ENCODE results near the gene GRIP1. TPM values are rescaled to one million over a fixed set of nuclear protein-coding genes. Genes with fewer than 3 reads are reported as not detected.

GRIP1 gene
- total RNA-seq, 1 donor from 2014 or later: 7.7 TPM

DNA sequence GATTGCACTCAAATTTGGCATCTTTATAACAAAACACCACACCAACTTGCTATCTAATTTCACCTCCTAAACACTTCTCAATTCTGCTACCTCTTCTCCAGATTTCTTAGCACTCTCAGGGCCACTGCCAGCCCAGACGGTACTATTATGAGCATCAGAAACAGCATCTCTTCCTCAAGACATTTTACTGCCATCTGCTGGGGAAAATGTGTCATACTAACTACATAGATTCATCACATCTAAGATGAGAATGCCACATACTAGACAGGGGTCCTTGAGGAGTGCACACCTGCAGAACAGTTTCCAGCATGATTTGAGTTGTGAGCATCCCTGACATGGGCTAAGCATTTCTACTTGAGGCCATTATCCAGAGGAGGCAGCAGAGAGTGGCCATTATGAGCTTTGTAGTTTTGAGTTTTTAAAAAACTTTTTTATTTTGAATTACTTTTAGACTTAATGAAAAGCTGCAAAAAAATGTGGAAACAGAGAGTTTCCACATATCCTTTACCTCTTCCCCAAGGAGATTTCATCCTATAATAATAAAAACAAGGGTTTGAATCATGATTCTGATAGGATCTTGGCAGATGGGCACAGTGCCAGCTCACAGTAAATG is 15.1 kb upstream of the GRIP1 start:
- ATAC-seq: peak; percentile 63
- no peak for DNase-seq
- intact Hi-C loops (cut with micrococcal nuclease): loop anchor here (5.0 kb wide), 1 partner anchor 168 kb away; no protein-coding TSS in a partner anchor

DNA sequence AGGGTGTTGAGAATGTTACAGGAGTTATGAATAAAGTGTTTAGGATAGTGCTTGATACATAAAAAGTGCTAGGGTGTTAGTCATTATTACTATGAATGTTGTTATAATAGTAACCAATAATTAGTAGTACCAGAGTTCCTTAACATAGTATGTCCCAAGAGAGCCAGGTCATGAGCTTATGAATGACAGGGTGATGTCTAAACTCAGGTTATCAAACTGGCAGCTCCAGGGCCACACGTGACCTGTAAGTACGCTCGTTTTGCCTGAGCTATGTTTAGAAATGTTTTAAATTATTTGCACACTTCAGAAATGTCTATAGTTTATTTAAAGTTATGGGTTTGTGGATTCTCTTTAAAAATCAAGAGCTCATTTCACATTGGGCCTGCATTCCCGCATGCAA is 14.1 kb upstream of the GRIP1 start:
- ATAC-seq (peak; percentile 55), DNase-seq (no peak)
- intact Hi-C loops (cut with micrococcal nuclease): loop anchor here (5.0 kb wide), 1 partner anchor 169 kb away; no protein-coding TSS in a partner anchor

DNA sequence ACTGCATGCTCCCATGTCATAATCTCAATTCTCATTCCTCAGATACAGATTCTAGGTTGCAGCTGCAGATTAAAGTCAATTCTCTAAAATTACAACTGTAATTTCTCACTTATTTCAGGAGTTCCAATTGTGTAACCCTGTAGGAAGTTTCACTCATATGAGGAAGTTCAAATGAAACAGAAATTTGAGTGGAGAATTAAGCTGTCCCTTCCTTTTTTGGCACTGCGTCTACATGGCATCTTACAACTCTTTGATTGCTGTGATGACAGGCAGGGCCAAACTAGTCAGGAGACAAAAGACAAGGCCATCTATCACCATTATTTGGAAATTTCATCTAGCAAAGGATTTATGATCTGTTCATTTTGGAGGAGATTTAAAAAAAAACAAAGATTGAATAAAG is 13.3 kb upstream of the GRIP1 start:
- intact Hi-C loops (cut with micrococcal nuclease): loop anchor here (5.0 kb wide), 1 partner anchor 170 kb away; no protein-coding TSS in a partner anchor
- ATAC-seq (no peak), DNase-seq (no peak)

DNA sequence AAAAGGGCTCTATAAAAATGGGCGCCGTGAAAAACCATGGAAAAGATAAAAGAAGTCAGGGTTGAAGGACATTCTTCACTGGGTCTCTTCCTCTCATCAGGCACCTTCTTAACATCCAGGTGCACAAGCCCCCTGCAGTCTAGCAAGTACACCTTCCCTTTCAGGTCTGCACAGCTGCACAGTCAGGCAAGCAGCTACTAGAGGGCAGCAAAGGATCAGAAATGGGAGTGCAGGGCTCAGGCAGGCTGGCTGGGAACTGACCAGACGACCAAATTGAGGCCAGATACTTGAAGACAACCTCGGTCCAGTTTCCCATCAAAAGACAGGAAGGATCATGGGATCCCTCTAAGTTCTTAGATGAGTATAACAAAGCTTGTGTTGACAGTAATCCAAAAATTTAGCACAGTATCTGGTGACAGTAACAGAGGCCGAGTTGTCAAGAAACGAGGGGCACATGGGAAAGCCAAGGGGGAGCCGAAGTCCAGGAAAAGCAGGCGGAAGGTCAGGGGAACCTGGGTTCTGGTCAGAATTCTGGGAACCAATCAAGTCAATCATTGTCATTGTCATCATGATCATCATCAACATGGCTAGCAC is 10.1 kb upstream of the GRIP1 start:
- ATAC-seq (peak; percentile 71), DNase-seq (no peak)
- intact Hi-C loops (cut with micrococcal nuclease): no loop called here

DNA sequence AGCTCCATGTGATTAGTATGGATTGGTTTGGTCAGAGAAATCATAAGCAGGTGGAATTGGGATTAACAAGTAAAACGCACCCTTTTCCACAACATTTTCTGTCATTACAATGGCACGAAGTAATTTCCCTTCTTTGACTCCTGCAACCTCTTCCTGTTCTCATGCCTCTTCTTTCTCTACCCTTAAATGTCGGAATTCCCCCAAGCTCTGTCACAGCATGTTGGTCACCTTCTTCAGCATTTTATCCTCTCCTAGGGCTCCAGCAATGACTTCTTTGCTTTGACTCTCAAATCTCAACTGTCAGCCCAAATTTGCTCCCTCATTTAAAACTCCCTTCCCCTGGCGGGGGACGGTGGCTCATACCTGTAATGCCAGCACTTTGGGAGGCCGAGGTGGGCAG is 5.3 kb upstream of the GRIP1 start:
- intact Hi-C loops (cut with micrococcal nuclease): no loop called here
- DNase-seq (no peak), ATAC-seq (no peak)

DNA sequence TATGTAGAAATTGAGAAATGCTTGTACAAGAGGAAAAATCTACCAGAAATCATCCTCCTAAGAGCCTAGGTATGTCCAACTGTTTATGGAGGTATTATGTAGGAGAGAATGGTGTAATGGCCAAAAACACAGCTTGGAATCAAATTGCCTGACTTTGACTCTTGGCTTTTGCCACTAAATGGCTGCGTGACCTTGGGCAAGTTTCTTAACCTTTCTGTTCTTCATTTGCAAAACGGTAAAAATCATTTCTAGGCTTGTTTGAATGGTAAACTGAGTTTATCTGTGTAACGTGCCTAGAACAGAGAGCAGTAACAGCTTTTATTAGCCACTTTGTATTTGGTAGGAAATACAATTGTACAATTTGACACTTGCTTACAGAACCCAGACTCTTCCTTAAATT is 4.9 kb upstream of the GRIP1 start:
- DNase-seq (no peak), ATAC-seq (no peak)
- intact Hi-C loops (cut with micrococcal nuclease): no loop called here

DNA sequence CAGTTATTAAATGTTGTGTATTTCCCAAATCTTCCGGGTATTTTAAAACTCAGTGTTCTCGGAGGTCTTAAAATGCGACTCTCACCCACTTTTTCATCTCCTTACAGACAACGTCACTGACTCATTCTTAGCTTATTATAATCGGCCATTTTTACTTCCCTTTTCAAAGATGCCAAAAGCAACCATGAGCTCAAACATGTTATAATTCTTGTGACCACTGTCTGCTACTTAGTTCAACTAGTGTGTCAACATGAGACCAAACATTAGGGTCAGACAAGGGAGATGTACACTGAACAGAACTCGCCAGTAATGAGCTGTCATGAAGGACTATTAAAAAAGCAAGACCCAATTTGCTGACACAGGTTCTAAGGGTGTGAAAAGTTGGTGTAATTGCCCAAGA is 4.2 kb upstream of the GRIP1 start:
- intact Hi-C loops (cut with micrococcal nuclease): no loop called here

DNA sequence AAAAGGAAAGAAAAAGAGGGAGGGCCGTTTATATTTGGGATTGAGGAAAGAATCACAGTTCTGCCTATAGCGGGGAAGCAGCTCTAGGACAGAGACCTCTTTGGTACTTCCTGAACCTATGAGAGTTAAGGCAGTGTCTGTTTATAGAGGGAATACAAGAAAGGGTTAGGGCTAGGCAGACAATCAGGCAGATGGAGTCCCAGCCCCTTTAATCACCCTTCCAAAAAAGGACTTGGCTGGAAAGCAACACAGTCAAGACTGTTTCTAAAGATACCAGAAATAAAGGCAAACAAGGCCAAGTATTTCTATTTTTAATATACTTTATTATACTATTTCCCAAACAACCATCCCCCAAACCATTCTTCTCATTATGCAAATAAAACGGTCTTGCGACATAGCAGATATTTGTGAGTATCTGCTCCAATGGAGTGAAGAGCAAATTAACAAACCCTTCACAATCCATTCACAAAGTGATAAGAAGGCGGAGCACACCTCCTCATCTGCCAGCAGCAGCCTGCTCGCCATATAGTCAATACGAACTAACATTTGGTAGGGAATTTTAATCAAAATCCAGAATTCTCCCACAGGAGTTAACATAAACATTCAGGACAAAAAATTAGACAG is 697 bp upstream of the GRIP1 start:
- DNase-seq (no peak), ATAC-seq (no peak)
- intact Hi-C loops (cut with micrococcal nuclease): no loop called here

More for the DNA sequence above, 4.2 kb upstream of the GRIP1 start:
- DNase-seq (no peak), ATAC-seq (no peak)

DNA sequence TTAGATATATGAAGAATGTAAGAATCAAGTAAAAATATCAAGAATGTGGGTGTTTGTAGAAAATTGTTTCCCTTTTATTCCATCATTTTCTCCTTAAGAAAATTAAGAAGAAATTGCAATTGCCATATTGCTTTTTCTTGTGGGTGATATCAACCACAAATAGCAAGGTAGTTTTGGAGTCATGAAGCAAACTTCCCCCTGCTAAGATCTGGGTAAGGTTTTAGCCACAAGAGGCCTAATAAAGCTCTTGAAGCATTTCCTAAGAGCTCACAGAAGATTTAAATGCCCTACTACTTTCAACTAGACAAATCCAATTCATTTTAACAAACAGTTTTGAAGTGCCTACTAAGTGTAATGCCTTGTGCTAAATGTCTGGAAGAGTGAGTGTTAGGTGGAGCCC is 2.6 kb downstream of the GRIP1 start:
- DNase-seq (no peak), ATAC-seq (no peak)
- intact Hi-C loops (cut with micrococcal nuclease): no loop called here

DNA sequence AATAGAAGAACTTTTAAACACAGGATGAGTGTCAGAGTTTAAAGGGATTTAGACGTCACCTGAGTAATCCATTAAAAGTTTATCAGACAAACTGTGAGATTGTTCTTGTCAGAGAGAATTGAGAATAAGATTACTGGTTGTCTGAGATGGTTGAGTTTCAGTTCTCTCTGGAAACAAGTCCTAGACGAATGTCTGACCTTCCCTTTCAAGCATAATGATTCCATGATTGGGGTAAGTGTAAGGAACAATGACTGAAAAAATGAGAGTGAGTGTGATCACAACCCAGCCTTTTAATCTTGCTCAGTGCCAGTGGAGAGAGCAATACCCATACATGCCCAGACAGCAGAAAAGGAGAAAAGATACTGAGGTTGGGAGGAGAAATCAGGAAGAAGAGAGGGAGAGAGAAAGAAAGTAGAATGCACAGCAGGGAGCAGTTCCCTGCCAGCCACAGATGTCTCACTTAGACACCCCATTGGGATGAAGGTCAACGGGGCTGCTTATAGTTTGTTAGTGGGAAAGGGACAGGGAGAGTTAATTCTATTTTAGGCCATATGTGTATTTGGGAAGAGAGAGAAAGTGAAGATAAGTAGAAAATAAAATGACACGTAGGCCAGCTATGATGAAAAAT is 4.3 kb downstream of the GRIP1 start:
- ATAC-seq: no peak
- intact Hi-C loops (cut with micrococcal nuclease): no loop called here
- no peak for DNase-seq

DNA sequence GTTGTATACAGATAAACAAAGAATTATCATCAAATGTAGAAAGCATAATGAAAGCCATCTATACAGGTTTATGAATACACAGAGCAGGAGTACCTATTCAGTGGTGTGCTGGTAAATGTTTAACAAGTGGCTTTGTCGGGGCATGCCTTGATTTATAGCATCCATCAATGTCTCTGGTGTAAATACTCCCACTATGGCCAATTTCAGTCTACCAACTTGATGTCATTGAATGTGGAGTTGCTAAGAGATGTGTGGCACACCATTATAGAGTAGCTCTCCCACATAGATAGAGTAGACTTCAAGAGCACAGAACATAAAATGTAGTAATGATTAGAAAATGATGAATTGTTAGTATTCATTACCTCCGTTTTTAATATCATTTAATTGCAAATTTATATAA is 9.3 kb downstream of the GRIP1 start:
- DNase-seq: no peak
- no peak for ATAC-seq
- intact Hi-C loops (cut with micrococcal nuclease): no loop called here

DNA sequence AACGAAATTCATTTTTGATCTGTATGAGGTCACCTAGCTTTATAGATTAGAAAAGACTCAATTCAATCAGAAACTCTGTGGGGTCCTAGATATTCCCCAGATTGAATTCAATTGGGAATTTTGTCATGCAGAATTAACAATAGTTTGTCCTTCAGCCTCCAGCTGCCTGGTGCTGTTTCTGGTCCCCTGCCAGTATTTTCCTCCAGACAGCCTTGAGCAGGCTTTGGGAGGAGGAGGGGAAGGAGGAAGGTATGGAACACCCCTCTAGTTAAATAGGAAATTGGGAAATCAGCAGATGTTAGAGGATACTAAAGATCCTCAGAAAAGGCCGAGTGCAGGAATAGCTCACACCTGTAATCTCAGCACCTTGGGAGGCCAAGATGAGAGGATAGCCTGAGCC is 10.6 kb downstream of the GRIP1 start:
- ATAC-seq: no peak
- intact Hi-C loops (cut with micrococcal nuclease): no loop called here
- no peak for DNase-seq

DNA sequence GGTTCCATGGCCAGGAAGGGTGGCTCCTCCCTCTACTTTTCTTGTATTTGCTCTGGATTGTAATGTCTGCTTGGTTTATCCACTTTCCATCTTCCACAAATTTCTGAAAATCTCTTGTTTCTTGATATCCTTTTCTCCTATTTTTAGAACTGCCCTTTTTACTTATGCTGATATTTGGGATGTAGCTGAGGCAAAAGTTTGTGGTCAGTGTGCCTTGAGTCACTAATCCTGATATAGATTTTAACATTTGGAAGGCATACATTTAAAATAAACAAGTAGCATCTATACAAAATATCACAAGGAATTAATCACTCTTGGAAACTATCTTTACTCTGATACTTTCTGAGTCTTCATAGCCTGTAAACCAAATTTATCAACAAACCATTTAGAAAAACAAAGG is 11.0 kb downstream of the GRIP1 start:
- intact Hi-C loops (cut with micrococcal nuclease): no loop called here
- ATAC-seq (no peak), DNase-seq (no peak)

DNA sequence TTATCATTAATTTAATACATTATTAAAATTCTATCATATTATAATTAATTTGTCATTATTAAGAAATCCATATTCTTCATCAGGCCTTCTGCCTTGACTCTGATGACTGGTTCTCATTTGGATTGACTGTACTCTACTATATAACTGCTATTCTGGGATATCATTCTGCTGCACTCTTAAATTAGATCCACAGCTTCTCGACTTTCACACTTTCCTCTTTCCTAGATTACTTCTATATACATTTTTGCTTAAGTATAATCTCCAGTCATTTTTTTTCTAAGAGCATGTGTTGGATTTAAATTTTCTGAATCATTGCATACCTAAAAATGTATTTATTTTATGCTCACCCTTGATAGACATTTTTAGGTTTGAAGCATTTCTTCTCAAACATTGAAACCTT is 12.4 kb downstream of the GRIP1 start:
- ATAC-seq (no peak), DNase-seq (no peak)
- intact Hi-C loops (cut with micrococcal nuclease): no loop called here

DNA sequence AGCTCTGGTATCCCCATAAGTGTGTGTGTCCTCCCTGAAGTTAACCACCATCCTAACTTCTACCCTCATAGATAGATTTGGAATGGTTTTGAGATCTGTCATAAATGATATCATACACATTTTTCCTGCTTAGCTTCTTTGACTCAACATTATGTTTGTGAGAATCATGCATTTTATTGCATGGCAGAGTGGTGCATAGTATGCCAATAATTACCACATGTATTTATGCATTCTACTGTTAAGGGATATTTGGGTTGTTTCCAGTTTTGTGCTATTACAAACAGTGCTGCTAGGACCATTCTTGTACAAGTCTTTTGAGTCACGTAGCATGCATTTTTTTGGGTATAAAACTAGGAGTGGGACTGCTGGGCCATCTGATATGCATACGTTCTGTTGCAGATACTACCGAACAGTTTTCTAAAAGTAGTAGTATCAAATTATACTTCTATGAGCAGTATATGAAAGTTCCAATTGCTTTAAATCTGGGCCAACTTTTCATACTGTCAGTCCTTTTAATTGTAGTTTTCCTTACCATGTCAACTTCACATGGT is 13.4 kb downstream of the GRIP1 start:
- ATAC-seq (no peak), DNase-seq (no peak)
- intact Hi-C loops (cut with micrococcal nuclease): no loop called here

DNA sequence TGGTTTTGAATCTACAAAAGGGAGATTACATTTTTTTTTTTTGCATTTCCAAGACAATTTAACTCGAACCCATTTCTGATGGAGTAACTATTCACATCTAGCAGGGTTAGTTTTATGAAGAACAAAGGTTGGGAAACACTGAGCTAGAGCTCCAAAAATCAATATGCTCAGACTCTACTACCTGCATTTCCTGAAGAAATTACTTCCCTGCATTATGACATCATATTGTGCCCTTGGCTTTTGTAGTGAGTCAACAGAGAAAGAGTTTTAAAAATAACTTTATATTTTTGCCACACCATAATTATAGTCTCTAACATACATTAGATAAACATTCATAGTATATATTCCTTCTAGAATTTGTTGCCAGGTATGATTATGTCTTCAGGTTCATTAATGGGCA is 14.8 kb downstream of the GRIP1 start:
- intact Hi-C loops (cut with micrococcal nuclease): no loop called here
- ATAC-seq: no peak
- no peak for DNase-seq

DNA sequence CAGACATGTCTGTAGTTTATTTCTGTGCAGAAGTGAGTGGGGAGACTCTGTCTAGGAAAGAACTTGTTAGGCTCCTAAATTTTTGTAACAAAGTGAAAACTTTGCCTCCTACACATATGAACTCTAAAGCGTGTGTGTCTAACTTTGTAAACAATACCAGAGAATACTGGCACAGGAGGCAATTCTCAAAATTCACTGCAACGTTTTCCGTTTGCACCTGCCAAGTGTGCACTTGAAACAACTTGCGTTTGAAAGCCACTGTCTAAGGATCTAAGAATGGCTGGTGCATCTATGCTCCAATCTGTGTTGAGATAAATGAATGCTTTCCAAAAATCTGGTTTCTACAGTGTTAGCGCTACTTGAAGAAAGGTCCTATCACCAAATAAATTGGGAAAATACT is 15.3 kb downstream of the GRIP1 start:
- DNase-seq (no peak), ATAC-seq (no peak)
- intact Hi-C loops (cut with micrococcal nuclease): no loop called here

DNA sequence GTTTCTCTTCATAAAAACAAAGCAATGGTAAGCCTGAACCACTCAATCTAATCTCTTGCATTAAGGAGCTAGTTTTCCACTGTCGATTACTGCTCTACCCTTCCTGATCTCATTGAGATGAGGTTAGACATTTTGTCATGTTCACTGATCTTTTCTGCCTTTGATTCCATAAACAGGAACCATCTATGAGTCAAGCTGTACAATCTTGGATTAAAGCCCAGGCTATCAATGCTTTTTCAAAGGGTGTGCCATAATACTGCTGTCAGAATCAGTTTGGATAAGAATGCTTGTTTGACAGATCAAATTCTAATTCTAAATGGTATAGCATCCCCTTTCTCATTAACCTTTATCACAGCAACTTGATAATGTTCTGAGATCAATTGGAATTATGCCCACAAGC is 16.1 kb downstream of the GRIP1 start:
- intact Hi-C loops (cut with micrococcal nuclease): no loop called here
- DNase-seq (no peak), ATAC-seq (no peak)

DNA sequence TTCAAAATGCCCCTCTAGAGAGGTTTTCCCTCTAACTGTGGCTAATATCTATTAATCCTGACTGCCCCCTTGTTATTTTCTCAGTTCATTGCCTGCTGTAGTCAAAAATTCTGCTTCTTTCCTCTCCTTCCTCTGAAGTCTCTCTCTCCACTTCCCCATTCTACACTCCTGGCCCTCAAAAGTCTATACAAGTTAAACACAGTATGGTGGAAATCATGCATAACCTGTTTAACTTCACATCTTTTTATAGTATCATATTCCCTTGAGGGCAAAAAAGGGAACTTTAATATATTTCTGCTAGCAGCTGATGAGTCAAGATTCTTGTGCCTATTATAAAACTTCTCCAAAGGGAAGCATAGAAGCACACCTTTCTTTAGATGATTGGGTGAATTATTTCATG is 16.7 kb downstream of the GRIP1 start:
- ATAC-seq: no peak
- DNase-seq: no peak
- intact Hi-C loops (cut with micrococcal nuclease): no loop called here

DNA sequence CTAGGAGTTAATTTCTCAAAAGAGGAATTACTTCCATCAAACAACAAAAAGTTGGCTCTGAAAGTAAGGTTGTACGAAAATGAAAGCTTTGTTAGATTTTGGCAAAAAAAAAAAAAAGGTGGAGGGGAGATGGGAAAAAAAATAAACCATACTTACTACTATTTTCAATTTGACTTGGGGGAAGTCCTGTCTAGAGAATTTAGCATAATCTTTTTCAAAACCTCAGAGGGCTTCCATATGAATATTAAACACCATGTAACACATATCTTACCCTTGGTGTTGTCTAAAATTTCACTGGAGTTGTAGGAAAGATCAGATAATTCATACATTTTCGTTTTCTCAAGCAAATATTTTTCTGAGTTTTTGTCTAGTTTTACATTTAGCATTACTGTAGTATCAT is 17.5 kb downstream of the GRIP1 start:
- intact Hi-C loops (cut with micrococcal nuclease): no loop called here
- DNase-seq (no peak), ATAC-seq (no peak)

Data from left ventricle myocardium superior (tissue), 1 donor.